ENCODE results near the gene ZDHHC21. TPM values are rescaled to one million over a fixed set of nuclear protein-coding genes. Genes with fewer than 3 reads are reported as not detected.

ZDHHC21 gene
- total and polyA plus RNA-seq, 2 of the 8 experiments (the other 6 are each of a cell fraction or from before 2014, with no cell fraction given) = 1.9 to 6.0 TPM

DNA sequence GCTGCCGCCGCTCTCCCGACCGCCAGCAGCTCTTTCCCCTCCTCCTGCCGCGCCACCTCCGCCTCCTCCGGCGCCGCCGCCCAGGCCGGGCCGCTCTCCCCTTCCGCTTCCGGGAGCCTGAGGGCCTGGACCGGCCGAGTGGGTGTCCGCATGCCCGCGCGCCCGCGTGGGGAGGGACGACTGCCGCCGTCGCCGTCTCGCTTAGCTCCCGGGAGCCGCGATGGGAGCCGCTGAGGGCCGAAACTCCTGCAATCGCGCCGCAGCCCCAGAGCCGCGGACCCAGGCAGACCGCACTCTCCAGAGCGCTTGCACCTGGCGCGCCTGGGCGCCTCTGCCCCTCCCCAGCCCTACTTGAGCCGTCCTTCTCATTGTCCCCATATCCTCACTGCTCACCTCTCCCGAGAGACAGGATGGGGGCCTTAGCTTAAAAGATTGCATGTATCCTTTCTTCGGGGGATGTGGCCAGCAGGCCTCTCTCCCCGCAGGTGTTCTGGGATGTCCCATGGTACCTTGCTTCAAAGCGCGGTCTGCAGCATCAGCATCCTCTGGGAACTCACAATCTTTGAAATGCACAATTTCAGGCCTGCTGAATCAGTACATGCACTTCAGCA, at the start of gene ZDHHC21 (continued):
- TF ChIP-seq POLR2A (IDR thresholded peaks at IDR 0.05; ENCODE audit: control extremely low read depth in 1 of 2, low read depth in 2 of 2, low read length in 2 of 2) (peak in 1 of 2 experiments; percentile 66; a peak in 2 of 3 replicates), KDM1A (IDR thresholded peaks at IDR 0.05; ENCODE audit: borderline replicate concordance, low read length) (no peak), KDM5A (IDR thresholded peaks at IDR 0.05; ENCODE audit: low read length) (no peak), TAF7 (optimal IDR thresholded peaks at IDR 0.05; ENCODE audit: borderline replicate concordance, low read depth, low read length) (peak; percentile 36), CTBP2 (IDR thresholded peaks at IDR 0.05; ENCODE audit: borderline replicate concordance, insufficient read depth, insufficient read length, low read length) (peak; percentile 71), BACH1 (IDR thresholded peaks at IDR 0.05; ENCODE audit: low read length) (0 out of 2 replicates have a peak, but pooled peaks have one; percentile 36), EGR1 (IDR thresholded peaks at IDR 0.05; ENCODE audit: borderline replicate concordance, low read depth, low read length) (no peak), KDM4A (IDR thresholded peaks at IDR 0.05; ENCODE audit: low read depth, low read length, severe bottlenecking) (peak; percentile 96), FOSL1 (IDR thresholded peaks at IDR 0.05; ENCODE audit: insufficient read depth, low read depth, low read length) (no peak), SP1 (IDR thresholded peaks at IDR 0.05; ENCODE audit: low read depth, low read length) (no peak)
- TF ChIP-seq, protein P1, sequence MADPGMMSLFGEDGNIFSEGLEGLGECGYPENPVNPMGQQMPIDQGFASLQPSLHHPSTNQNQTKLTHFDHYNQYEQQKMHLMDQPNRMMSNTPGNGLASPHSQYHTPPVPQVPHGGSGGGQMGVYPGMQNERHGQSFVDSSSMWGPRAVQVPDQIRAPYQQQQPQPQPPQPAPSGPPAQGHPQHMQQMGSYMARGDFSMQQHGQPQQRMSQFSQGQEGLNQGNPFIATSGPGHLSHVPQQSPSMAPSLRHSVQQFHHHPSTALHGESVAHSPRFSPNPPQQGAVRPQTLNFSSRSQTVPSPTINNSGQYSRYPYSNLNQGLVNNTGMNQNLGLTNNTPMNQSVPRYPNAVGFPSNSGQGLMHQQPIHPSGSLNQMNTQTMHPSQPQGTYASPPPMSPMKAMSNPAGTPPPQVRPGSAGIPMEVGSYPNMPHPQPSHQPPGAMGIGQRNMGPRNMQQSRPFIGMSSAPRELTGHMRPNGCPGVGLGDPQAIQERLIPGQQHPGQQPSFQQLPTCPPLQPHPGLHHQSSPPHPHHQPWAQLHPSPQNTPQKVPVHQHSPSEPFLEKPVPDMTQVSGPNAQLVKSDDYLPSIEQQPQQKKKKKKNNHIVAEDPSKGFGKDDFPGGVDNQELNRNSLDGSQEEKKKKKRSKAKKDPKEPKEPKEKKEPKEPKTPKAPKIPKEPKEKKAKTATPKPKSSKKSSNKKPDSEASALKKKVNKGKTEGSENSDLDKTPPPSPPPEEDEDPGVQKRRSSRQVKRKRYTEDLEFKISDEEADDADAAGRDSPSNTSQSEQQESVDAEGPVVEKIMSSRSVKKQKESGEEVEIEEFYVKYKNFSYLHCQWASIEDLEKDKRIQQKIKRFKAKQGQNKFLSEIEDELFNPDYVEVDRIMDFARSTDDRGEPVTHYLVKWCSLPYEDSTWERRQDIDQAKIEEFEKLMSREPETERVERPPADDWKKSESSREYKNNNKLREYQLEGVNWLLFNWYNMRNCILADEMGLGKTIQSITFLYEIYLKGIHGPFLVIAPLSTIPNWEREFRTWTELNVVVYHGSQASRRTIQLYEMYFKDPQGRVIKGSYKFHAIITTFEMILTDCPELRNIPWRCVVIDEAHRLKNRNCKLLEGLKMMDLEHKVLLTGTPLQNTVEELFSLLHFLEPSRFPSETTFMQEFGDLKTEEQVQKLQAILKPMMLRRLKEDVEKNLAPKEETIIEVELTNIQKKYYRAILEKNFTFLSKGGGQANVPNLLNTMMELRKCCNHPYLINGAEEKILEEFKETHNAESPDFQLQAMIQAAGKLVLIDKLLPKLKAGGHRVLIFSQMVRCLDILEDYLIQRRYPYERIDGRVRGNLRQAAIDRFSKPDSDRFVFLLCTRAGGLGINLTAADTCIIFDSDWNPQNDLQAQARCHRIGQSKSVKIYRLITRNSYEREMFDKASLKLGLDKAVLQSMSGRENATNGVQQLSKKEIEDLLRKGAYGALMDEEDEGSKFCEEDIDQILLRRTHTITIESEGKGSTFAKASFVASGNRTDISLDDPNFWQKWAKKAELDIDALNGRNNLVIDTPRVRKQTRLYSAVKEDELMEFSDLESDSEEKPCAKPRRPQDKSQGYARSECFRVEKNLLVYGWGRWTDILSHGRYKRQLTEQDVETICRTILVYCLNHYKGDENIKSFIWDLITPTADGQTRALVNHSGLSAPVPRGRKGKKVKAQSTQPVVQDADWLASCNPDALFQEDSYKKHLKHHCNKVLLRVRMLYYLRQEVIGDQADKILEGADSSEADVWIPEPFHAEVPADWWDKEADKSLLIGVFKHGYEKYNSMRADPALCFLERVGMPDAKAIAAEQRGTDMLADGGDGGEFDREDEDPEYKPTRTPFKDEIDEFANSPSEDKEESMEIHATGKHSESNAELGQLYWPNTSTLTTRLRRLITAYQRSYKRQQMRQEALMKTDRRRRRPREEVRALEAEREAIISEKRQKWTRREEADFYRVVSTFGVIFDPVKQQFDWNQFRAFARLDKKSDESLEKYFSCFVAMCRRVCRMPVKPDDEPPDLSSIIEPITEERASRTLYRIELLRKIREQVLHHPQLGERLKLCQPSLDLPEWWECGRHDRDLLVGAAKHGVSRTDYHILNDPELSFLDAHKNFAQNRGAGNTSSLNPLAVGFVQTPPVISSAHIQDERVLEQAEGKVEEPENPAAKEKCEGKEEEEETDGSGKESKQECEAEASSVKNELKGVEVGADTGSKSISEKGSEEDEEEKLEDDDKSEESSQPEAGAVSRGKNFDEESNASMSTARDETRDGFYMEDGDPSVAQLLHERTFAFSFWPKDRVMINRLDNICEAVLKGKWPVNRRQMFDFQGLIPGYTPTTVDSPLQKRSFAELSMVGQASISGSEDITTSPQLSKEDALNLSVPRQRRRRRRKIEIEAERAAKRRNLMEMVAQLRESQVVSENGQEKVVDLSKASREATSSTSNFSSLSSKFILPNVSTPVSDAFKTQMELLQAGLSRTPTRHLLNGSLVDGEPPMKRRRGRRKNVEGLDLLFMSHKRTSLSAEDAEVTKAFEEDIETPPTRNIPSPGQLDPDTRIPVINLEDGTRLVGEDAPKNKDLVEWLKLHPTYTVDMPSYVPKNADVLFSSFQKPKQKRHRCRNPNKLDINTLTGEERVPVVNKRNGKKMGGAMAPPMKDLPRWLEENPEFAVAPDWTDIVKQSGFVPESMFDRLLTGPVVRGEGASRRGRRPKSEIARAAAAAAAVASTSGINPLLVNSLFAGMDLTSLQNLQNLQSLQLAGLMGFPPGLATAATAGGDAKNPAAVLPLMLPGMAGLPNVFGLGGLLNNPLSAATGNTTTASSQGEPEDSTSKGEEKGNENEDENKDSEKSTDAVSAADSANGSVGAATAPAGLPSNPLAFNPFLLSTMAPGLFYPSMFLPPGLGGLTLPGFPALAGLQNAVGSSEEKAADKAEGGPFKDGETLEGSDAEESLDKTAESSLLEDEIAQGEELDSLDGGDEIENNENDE (IDR thresholded peaks at IDR 0.05; ENCODE audit: insufficient replicate concordance, low read length) = no peak
